SK-N-SH (cell line): Measurements from ENCODE around the gene CDH13.

Source experiments
- CTCF ChIP-seq: fragments of 200-600 bp; sonication (generic); IDR thresholded peaks from 2 replicates; pipeline ENCODE4 v1.6.1; 2017; ENCODE audit warnings: antibody characterized with exemption, mild to moderate bottlenecking, moderate library complexity
- EZH2phosphoT487 ChIP-seq: fragments of 200-600 bp; sonication (generic); IDR thresholded peaks from 2 replicates; pipeline ENCODE4 v1.6.1; 2017; ENCODE audit warnings: low read depth, mixed run types, mild to moderate bottlenecking, antibody characterized with exemption, moderate library complexity, borderline replicate concordance
- GABPA ChIP-seq: IDR thresholded peaks from 2 replicates; pipeline ENCODE4 v1.4.0; 2012; ENCODE audit warnings: low read depth, mild to moderate bottlenecking
- MXI1 ChIP-seq: IDR thresholded peaks from 2 replicates; pipeline ENCODE4 v1.6.1; 2012; ENCODE audit warnings: mild to moderate bottlenecking, low read depth, low read length, improper control_type of control experiment
- POLR2AphosphoS5 ChIP-seq: IDR thresholded peaks from 2 replicates; pipeline ENCODE4 v1.6.1; 2012; ENCODE audit warnings: low read depth, low read length
- RCOR1 ChIP-seq: fragments of 150-350 bp; IDR thresholded peaks from 2 replicates; pipeline ENCODE4 v1.6.1; 2017; ENCODE audit warnings: antibody characterized with exemption, low read length
- YY1 ChIP-seq: IDR thresholded peaks from 2 replicates; pipeline ENCODE4 v1.4.0; 2012; ENCODE audit warnings: low read depth, mild to moderate bottlenecking

DNA sequence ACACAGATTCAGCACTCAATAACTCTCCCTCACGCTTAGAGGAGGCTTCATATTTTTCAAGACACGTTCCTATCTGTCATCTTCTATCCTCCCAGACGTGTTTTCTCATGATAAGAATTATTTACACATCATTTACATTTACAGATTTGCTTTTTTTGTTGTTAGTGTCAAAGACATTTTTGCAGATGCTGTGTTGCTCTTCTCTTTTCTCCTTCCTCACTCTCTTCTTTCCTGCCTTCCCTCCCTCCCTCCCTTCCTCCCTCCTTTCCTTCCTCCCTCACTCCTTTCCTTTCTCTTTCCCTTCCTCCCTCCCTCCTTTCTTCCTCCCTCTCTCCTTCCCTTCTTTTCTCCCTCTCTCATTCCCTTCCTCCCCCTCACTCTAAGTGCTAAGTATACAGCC lies 643.9 kb downstream of the CDH13 start:
- TF ChIP-seq CTCF (no peak), YY1 (no peak), GABPA (no peak), MXI1 (no peak), POLR2AphosphoS5 (no peak), EZH2phosphoT487 (no peak), RCOR1 (no peak)
